GM21381 (cell line): Measurements from ENCODE around the gene CTXN1.
A peak's percentile ranks its signal among the peaks of the same experiment; 100 is the strongest.
"Not testable (repeated sequence)": the region's sequence is repeated elsewhere in the genome, so short reads cannot be mapped to it uniquely, and the experiment has no call there.

ENCODE experiments used
- ATAC-seq: cut with Tn5 transposase; IDR thresholded peaks from one replicate; pipeline ENCODE4 v1.9.1; 2021; ENCODE audit warnings: mild to moderate bottlenecking, moderate library complexity; ENCODE audit not compliant: unreplicated experiment

The CTXN1 gene

GRCh38 chr19:7947939-7948338, 22.0 kb upstream of the CTXN1 start:
- ATAC-seq: no peak

GRCh38 chr19:7944177-7944761, 18.3 kb upstream of the CTXN1 start:
- peak; percentile 27 for ATAC-seq

- ATAC-seq: peak; percentile 97
These were observed 17.7 kb upstream of the CTXN1 start, which contains the start of gene TIMM44 for GRCh38 chr19:7943444-7944176. Gene TIMM44 (minus strand): TSS chr19:7943666. CDS start chr19:7943651, 15 bp downstream.

- no peak for ATAC-seq
These were observed 17.1 kb upstream of the CTXN1 start for GRCh38 chr19:7942981-7943443.

- ATAC-seq: no peak
These were observed 16.1 kb upstream of the CTXN1 start for GRCh38 chr19:7941895-7942596.

GRCh38 chr19:7940841-7941240, 14.9 kb upstream of the CTXN1 start:
- no peak for ATAC-seq

GRCh38 chr19:7934766-7935165, 8.8 kb upstream of the CTXN1 start:
- no peak for ATAC-seq

GRCh38 chr19:7933828-7934725, 8.1 kb upstream of the CTXN1 start:
- no peak for ATAC-seq

- ATAC-seq: no peak
These were observed 7.5 kb upstream of the CTXN1 start for GRCh38 chr19:7933411-7933810.

- ATAC-seq: no peak
These were observed 7.0 kb upstream of the CTXN1 start for GRCh38 chr19:7932930-7933300.

- no peak for ATAC-seq
These were observed 6.5 kb upstream of the CTXN1 start for GRCh38 chr19:7932276-7932929.

GRCh38 chr19:7931221-7932061, 5.5 kb upstream of the CTXN1 start:
- ATAC-seq: no peak

- ATAC-seq: no peak
These were observed 4.8 kb upstream of the CTXN1 start for GRCh38 chr19:7930765-7931164.

- not testable (repeated sequence) for ATAC-seq
These were observed 4.1 kb upstream of the CTXN1 start for GRCh38 chr19:7930030-7930429.

- no peak for ATAC-seq
These were observed 3.1 kb upstream of the CTXN1 start for GRCh38 chr19:7928741-7929701.

- ATAC-seq: no peak
These were observed 2.4 kb upstream of the CTXN1 start for GRCh38 chr19:7928334-7928706.

- no peak for ATAC-seq
These were observed 1.8 kb upstream of the CTXN1 start for GRCh38 chr19:7927605-7928333.
